ENCODE data around the gene PTPRR.

- TF ChIP-seq CTCF (IDR thresholded peaks at IDR 0.05; ENCODE audit: low read depth, low read length, missing input control), result no peak
- no peak for TF ChIP-seq TAF1 (conservative IDR thresholded peaks at IDR 0.05)
- no peak for TF ChIP-seq REST (IDR thresholded peaks at IDR 0.05)
- TF ChIP-seq HNF4G (IDR thresholded peaks at IDR 0.05), result no peak
- TF ChIP-seq YY1 (IDR thresholded peaks at IDR 0.05), result no peak
- no peak for TF ChIP-seq SP1 (IDR thresholded peaks at IDR 0.05)
- no peak for TF ChIP-seq MAX (IDR thresholded peaks at IDR 0.05)
- TF ChIP-seq ZBTB33 (IDR thresholded peaks at IDR 0.05), result no peak
- no peak for TF ChIP-seq RXRA (IDR thresholded peaks at IDR 0.05)
These were observed 8.5 kb upstream of the PTPRR start for GRCh38 chr12:70929029-70929428.

Measured in liver (tissue), 3 donors.